ENCODE measurements around the gene PKNOX2.

The PKNOX2 gene

DNA sequence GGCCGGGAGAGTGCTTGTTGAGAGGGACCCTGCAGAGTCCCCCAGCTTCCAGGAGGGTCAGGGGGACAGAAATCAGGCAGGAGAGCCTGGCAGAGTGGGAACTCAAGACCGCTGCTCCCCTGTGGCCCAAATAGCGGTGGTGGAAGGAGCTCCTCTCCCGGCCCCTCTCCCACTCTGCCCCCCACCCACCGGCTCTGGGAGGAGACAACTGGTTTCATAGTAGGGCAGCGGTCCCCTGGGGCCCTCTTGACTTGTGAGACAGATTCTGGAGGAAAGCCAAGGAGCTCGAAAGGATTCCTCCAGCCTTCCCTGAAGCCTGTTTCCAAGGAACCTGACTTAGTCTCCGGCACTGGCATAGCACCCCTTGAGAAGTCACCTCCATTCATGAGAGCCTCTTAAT lies 10.1 kb downstream of the PKNOX2 start:
- DNase-seq: no peak

GRCh38 chr11:125175166-125175565 lies 10.6 kb downstream of the PKNOX2 start:
- no peak for DNase-seq

DNA sequence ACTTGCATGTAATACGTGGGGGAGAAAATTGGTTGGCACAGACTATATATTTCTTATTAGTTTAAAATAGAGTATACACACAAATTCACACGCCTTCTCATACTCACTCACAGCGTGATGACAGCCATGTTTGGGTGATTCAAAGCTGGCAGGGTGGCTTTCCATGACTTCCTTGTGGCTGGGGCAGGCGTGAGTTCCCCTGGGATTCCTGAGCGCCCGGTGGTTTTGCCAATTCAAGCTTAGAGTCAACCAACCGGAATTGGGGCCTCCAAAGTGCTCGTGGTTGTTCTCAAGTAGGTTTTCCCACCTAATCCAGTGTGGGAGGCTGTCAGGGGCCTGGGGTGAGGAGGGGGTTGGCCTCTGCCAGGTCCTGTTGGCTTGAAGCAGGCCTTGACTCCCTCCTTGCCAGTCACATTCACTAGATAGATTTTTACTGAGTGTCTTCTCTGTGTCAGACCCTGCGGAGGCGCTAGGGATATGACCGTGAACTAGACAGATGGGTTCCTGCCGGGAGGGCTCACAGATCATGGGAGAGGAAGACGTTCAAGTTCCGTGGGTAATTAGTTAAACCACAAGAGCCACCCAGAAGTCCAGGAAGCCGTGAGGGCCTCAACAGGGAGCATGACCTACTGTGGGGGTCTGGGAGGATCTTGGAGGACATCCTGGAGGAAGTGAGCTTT lies 11.5 kb downstream of the PKNOX2 start:
- no peak for DNase-seq

- DNase-seq: no peak
Measured at GRCh38 chr11:125176866-125177265, 12.3 kb downstream of the PKNOX2 start.

DNA sequence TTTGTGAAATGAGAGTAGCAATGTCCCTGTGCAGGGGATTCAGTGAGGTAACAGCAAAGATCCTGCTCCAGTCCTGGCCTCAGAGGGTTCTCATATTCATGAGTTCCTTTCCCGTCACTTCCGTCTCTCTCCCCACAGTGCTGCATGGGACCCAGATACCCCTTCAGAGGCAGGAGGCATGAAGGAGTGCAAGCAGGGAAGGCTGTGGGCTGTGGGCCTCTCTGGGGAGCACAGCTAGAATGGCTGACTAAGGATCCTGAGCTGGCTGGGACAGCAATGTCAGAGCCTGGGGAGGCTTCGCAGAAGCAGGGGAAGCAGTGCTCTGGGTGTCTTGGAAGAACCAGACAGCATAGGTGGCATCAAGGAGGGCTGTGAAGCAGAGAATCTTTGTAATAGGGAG lies 13.0 kb downstream of the PKNOX2 start:
- DNase-seq: no peak

GRCh38 chr11:125179346-125179745 lies 14.8 kb downstream of the PKNOX2 start:
- DNase-seq: no peak

DNA sequence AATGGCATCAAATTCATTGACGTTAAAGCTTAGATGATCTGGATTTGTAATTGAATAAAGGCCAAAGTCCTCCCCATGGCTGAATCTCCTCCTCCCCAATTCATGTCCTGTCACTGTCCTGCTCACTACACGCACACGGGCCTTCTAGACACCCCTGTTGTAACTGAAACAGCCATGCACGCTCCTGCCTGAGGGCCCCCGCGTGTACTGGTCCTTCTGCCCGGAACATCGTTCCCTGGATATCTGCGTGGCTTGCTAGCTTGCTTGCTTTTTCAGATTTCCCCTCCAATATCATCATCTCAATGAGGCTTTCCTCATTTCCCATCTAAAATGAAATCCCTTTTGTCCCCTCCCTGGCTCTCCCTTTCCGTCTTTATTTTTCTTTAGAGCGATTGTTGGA lies 15.3 kb downstream of the PKNOX2 start:
- no peak for DNase-seq

- no peak for DNase-seq
Measured at GRCh38 chr11:125180413-125181305, 16.1 kb downstream of the PKNOX2 start.

DNA sequence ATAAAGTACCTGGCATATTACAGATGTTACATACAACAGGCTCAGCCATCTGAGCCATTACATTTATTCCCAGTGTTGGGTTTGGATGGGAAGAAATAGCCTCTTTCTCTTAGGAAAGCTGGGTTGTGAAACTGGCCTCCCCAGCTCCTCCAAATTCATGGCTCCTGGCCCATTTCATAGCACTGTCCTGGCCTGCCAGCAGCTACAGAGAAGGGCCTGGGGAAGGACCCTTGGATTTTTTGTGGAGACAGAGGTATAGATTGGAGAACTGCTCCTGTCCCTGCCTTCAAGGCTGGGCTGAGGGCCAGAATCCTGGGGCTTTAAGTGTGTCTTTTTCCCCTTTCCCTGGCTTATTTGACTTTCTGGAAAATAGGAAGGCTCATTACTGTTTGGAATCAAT lies 18.0 kb downstream of the PKNOX2 start:
- DNase-seq: no peak

DNA sequence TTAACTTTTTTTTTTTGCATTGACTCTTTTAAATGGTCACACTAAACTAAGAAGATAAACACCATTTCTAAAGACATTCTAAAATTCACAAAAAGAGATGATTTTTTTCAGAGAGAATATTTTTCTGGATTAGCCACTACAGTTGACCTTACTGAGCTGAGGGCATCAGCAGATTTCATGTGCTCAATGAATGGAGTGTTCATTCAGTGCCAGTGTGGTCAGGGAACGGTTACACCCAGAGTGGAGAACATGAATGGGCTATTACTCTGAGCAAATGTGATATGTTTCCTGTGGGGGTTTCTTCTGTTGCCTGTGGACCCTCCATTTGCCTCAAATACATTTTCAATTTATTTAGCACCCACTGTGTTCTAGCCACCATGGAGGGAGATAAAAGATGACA lies 19.1 kb downstream of the PKNOX2 start:
- no peak for DNase-seq

- DNase-seq: no peak
Measured at GRCh38 chr11:125188021-125188420, 23.5 kb downstream of the PKNOX2 start.

- DNase-seq: no peak
Measured at GRCh38 chr11:125190566-125190965, 26.0 kb downstream of the PKNOX2 start.

- no peak for DNase-seq
Measured at GRCh38 chr11:125192183-125192582, 27.6 kb downstream of the PKNOX2 start.

GRCh38 chr11:125192717-125193415 lies 28.3 kb downstream of the PKNOX2 start:
- no peak for DNase-seq

DNA sequence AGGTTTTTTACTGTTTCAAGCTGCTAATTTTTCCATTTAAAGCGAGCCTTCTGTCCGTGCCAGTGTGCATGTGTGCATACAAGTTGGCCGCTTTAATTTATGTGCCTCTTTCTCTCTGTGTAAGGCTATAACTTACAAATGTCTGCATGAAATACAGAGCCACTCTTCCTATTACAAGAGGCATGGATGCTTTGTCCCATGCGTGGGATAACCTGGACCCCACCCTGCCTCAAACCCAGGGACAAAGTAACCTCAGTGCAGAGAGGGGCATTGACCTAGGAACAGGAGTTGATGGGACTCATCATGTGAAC lies 28.8 kb downstream of the PKNOX2 start:
- no peak for DNase-seq

- DNase-seq: no peak
Measured at GRCh38 chr11:125193841-125194240, 29.3 kb downstream of the PKNOX2 start.

- no peak for DNase-seq
Measured at GRCh38 chr11:125199915-125200314, 35.4 kb downstream of the PKNOX2 start.

- no peak for DNase-seq
Measured at GRCh38 chr11:125200441-125200840, 35.9 kb downstream of the PKNOX2 start.

GRCh38 chr11:125201525-125202141 lies 37.1 kb downstream of the PKNOX2 start:
- no peak for DNase-seq

DNA sequence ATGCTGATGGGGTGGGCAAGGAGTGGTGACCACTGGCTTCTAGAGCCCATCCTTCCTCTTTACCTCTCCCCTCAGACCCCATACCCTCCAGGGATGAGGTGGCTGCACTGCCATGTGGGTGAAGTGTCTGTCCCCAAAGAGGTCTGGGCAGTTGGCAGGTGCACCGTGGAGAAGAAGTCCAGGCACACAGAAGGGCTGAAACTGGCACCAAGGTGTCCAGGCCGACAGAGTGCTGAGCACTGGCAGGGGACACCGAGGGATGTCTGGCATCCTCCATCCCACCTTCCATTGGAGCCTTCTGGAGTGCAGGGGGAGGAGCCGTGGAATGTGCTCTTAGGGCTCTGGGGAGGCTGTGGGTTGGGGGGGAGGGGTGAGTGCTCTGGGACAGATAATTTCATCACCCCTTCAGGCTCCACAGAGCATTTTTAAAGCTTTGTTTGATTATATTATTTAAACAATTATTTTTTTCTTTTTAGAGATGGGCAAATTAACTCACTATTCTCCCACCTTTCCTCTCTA lies 37.9 kb downstream of the PKNOX2 start:
- no peak for DNase-seq

GRCh38 chr11:125202977-125203376 lies 38.4 kb downstream of the PKNOX2 start:
- no peak for DNase-seq

GRCh38 chr11:125207866-125208425 lies 43.4 kb downstream of the PKNOX2 start:
- DNase-seq: no peak

DNA sequence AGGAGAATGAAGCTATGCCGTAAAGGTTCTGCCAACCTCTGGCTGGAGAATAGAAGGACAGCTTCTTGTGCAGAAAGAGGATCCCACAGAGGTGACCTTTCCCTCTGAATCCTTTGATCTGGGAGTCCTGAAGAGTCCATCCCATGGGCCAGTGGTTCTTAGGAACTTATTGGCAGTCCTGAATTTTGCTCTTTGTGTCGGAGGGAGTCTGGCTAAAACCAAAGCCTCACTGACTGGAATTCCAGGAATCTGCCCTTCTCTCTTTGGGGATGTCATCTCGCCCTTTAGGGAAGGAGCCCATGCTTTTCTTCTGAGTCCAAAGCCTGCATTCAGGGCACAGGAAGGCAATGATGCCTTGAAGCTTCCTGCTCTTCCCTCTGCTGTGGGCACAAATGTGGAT lies 45.5 kb downstream of the PKNOX2 start:
- DNase-seq: no peak
